Measurements from ENCODE around the gene GNG12. TPM values are rescaled to one million over a fixed set of nuclear protein-coding genes. Genes with fewer than 3 reads are reported as not detected.

GNG12 gene
- total RNA-seq, 1 experiment from 2014 or later: 14.3 TPM

DNA sequence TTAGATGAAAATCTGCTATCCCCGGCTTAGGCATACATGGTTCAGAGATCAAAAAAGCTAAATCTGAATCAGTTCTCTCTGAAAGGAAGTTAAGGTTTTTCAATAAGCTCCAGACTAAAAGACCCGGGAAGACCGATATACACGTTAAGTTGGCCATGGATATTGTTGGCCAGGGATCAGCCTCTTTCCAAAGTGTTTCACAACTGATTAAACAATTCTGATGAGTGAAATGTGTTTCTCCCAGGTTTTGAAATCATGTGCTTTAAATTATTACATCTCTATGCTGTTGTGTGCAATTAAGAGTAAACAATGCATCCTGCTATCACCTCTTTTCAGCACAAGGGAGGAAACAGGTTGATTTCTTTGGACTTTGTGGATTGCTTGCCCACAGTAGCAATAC is 23.7 kb upstream of the GNG12 start:
- Histone ChIP-seq H3K79me2 (ENCODE audit: insufficient read depth, low read length) (no peaks in the 10 kb centered on the region), H3K9me3 (ENCODE audit: control insufficient read depth, low read depth, low read length) (no peaks in the 10 kb centered on the region), H3K4me2 (ENCODE audit: insufficient read depth, insufficient read length, low read length) (no peak overlapping the region), H3T11ph (ENCODE audit: low read length) (no peak overlapping the region), H2BK12ac (ENCODE audit: insufficient read length, low read depth, low read length) (no peak overlapping the region), H3K23me2 (ENCODE audit: insufficient read length, low read depth, low read length, poor library complexity, severe bottlenecking) (no peaks in the 10 kb centered on the region), H3K56ac (ENCODE audit: insufficient read length, low read depth, low read length) (no peak overlapping the region), H3K18ac (ENCODE audit: insufficient read length, low read depth, low read length) (no peak overlapping the region), H2BK15ac (ENCODE audit: low read depth, low read length) (no peak overlapping the region), H3K27me3 (ENCODE audit: insufficient read depth, low read length) (no peaks in the 10 kb centered on the region), H2BK5ac (ENCODE audit: insufficient read length, low read length) (no peak overlapping the region), H3K9ac (ENCODE audit: extremely low read depth, insufficient read length, low read length) (no peak overlapping the region), H2AFZ (ENCODE audit: low read length) (no peak overlapping the region), H4K8ac (replicated peaks; ENCODE audit: insufficient read length, low read depth, low read length) (no peak overlapping the region), H3K14ac (ENCODE audit: insufficient read depth, low read length) (no peak overlapping the region), H2BK120ac (ENCODE audit: low read depth, low read length, poor library complexity, severe bottlenecking) (no peak overlapping the region), H3K79me1 (ENCODE audit: insufficient read depth, low read depth, low read length, poor library complexity, severe bottlenecking) (no peaks in the 10 kb centered on the region), H3K4ac (ENCODE audit: low read depth, low read length) (no peak overlapping the region), H2BK20ac (ENCODE audit: low read depth, low read length, poor library complexity, severe bottlenecking) (no peak overlapping the region), H4K5ac (ENCODE audit: insufficient read length, low read depth, low read length) (no peak overlapping the region), H2AK5ac (ENCODE audit: insufficient read length, low read length) (no peak overlapping the region), H4K91ac (ENCODE audit: insufficient read length, low read depth, low read length) (no peak overlapping the region), H4K20me1 (ENCODE audit: control insufficient read depth, insufficient read depth, insufficient read length) (no peaks in the 10 kb centered on the region), H3K27ac (ENCODE audit: insufficient read length, low read depth, low read length) (no peak overlapping the region), H3K23ac (ENCODE audit: insufficient read length, low read depth, low read length) (no peak overlapping the region), H3K4me1 (ENCODE audit: insufficient read depth, low read length) (no peaks in the 10 kb centered on the region)
- Mint-ChIP-seq H3K36me3 (ENCODE audit: insufficient read depth in 1 of 3, low read depth in 3 of 3) (no peaks in the 10 kb centered on the region), H3K9me3 (no peaks in the 10 kb centered on the region), H3K27ac (no peak overlapping the region), H3K4me3 (no peak overlapping the region), H3K4me1 (no peaks in the 10 kb centered on the region), H3K27me3 (ENCODE audit: low read depth) (peaks cover 1% of the 10 kb centered on the region; the same call in 1 of the 2 replicates)
- TF ChIP-seq, protein P1, sequence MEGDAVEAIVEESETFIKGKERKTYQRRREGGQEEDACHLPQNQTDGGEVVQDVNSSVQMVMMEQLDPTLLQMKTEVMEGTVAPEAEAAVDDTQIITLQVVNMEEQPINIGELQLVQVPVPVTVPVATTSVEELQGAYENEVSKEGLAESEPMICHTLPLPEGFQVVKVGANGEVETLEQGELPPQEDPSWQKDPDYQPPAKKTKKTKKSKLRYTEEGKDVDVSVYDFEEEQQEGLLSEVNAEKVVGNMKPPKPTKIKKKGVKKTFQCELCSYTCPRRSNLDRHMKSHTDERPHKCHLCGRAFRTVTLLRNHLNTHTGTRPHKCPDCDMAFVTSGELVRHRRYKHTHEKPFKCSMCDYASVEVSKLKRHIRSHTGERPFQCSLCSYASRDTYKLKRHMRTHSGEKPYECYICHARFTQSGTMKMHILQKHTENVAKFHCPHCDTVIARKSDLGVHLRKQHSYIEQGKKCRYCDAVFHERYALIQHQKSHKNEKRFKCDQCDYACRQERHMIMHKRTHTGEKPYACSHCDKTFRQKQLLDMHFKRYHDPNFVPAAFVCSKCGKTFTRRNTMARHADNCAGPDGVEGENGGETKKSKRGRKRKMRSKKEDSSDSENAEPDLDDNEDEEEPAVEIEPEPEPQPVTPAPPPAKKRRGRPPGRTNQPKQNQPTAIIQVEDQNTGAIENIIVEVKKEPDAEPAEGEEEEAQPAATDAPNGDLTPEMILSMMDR (conservative IDR thresholded peaks at IDR 0.05): no peak
- no CpG with 5 or more reads among the region's 4 CpGs for WGBS (ENCODE audit: extremely low coverage, insufficient read length, low lambda C conversion rate)
- no peak for DNase-seq

Measured in H9 (cell line).